GM23338 (cell line): ENCODE data around the gene MIEN1.

Experiments used
- CREB1 ChIP-seq: fragments of 250-450 bp; sonication (Bioruptor Pico); IDR thresholded peaks from 2 replicates; pipeline ENCODE4 v1.5.0; 2020; ENCODE audit warnings: low read depth, mild to moderate bottlenecking, moderate library complexity
- EZH2 ChIP-seq: fragments of 200-600 bp; sonication (generic); IDR thresholded peaks from one replicate; pipeline ENCODE4 v1.8.0; 2017; ENCODE audit warnings: antibody characterized with exemption, mild to moderate bottlenecking, low read depth; ENCODE audit not compliant: unreplicated experiment
- EZH2phosphoT487 ChIP-seq: fragments of 200-600 bp; sonication (generic); IDR thresholded peaks from one replicate; pipeline ENCODE4 v1.8.1; 2018; ENCODE audit warnings: antibody characterized with exemption; ENCODE audit not compliant: unreplicated experiment
- JUNB ChIP-seq: IDR thresholded peaks from one replicate; pipeline ENCODE4 v1.6.1; 2016; ENCODE audit warnings: antibody characterized with exemption; ENCODE audit not compliant: unreplicated experiment
- NANOG ChIP-seq: IDR thresholded peaks from 2 replicates; pipeline ENCODE4 v1.6.1; 2016; ENCODE audit warnings: antibody characterized with exemption, borderline replicate concordance
- POLR2AphosphoS5 ChIP-seq: IDR thresholded peaks from 2 replicates; pipeline ENCODE4 v1.6.1; 2016; ENCODE audit warnings: antibody characterized with exemption, low read depth
- STAT1 ChIP-seq: IDR thresholded peaks from one replicate; pipeline ENCODE4 v1.6.1; 2016; ENCODE audit warnings: antibody characterized with exemption; ENCODE audit not compliant: unreplicated experiment
- ZNF114 ChIP-seq: fragments of 250-450 bp; sonication (Bioruptor Pico); IDR thresholded peaks from 2 replicates; pipeline ENCODE4 v1.5.0; 2020; ENCODE audit warnings: mild to moderate bottlenecking, moderate library complexity
- ZNF331 ChIP-seq: fragments of 250-450 bp; sonication (Bioruptor Pico); IDR thresholded peaks from 2 replicates; pipeline ENCODE4 v1.5.0; 2020; ENCODE audit warnings: low read depth, mild to moderate bottlenecking, moderate library complexity
- TF ChIP-seq, protein P1 (sequence below), 2 experiments: fragments of 200-600 bp in 1 of 2; sonication (generic) in 1 of 2; conservative IDR thresholded peaks; 2 replicates each; pipeline versions ENCODE4 v1.5.1 to v1.6.1; 2016 to 2017; ENCODE audit warnings: antibody characterized with exemption in 2 of 2, low read depth in 2 of 2, mild to moderate bottlenecking in 2 of 2, moderate library complexity in 1 of 2
- TF ChIP-seq, protein P2 (sequence below): IDR thresholded peaks from one replicate; pipeline ENCODE4 v1.6.1; 2018; ENCODE audit warnings: antibody characterized with exemption; ENCODE audit not compliant: unreplicated experiment
- TF ChIP-seq, protein P3 (sequence below): IDR thresholded peaks from 2 replicates; pipeline ENCODE4 v1.6.1; 2016; ENCODE audit warnings: antibody characterized with exemption

- TF ChIP-seq, protein P1, sequence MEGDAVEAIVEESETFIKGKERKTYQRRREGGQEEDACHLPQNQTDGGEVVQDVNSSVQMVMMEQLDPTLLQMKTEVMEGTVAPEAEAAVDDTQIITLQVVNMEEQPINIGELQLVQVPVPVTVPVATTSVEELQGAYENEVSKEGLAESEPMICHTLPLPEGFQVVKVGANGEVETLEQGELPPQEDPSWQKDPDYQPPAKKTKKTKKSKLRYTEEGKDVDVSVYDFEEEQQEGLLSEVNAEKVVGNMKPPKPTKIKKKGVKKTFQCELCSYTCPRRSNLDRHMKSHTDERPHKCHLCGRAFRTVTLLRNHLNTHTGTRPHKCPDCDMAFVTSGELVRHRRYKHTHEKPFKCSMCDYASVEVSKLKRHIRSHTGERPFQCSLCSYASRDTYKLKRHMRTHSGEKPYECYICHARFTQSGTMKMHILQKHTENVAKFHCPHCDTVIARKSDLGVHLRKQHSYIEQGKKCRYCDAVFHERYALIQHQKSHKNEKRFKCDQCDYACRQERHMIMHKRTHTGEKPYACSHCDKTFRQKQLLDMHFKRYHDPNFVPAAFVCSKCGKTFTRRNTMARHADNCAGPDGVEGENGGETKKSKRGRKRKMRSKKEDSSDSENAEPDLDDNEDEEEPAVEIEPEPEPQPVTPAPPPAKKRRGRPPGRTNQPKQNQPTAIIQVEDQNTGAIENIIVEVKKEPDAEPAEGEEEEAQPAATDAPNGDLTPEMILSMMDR (conservative IDR thresholded peaks at IDR 0.05; ENCODE audit: low read depth in 2 of 2), result no peak
- TF ChIP-seq NANOG, result no peak
- no peak for TF ChIP-seq EZH2
- TF ChIP-seq, protein P2, sequence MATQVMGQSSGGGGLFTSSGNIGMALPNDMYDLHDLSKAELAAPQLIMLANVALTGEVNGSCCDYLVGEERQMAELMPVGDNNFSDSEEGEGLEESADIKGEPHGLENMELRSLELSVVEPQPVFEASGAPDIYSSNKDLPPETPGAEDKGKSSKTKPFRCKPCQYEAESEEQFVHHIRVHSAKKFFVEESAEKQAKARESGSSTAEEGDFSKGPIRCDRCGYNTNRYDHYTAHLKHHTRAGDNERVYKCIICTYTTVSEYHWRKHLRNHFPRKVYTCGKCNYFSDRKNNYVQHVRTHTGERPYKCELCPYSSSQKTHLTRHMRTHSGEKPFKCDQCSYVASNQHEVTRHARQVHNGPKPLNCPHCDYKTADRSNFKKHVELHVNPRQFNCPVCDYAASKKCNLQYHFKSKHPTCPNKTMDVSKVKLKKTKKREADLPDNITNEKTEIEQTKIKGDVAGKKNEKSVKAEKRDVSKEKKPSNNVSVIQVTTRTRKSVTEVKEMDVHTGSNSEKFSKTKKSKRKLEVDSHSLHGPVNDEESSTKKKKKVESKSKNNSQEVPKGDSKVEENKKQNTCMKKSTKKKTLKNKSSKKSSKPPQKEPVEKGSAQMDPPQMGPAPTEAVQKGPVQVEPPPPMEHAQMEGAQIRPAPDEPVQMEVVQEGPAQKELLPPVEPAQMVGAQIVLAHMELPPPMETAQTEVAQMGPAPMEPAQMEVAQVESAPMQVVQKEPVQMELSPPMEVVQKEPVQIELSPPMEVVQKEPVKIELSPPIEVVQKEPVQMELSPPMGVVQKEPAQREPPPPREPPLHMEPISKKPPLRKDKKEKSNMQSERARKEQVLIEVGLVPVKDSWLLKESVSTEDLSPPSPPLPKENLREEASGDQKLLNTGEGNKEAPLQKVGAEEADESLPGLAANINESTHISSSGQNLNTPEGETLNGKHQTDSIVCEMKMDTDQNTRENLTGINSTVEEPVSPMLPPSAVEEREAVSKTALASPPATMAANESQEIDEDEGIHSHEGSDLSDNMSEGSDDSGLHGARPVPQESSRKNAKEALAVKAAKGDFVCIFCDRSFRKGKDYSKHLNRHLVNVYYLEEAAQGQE, result no peak
- TF ChIP-seq POLR2AphosphoS5, result no peak
- TF ChIP-seq JUNB, result no peak
- no peak for TF ChIP-seq ZNF114 (CRISPR knock-in tag)
- no peak for TF ChIP-seq CREB1 (CRISPR knock-in tag)
- TF ChIP-seq EZH2phosphoT487, result no peak
- no peak for TF ChIP-seq ZNF331
- TF ChIP-seq STAT1, result no peak
- TF ChIP-seq, protein P3, sequence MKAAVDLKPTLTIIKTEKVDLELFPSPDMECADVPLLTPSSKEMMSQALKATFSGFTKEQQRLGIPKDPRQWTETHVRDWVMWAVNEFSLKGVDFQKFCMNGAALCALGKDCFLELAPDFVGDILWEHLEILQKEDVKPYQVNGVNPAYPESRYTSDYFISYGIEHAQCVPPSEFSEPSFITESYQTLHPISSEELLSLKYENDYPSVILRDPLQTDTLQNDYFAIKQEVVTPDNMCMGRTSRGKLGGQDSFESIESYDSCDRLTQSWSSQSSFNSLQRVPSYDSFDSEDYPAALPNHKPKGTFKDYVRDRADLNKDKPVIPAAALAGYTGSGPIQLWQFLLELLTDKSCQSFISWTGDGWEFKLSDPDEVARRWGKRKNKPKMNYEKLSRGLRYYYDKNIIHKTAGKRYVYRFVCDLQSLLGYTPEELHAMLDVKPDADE, result no peak
Measured at GRCh38 chr17:39727556-39727955, 2.8 kb downstream of the MIEN1 start.
